SU-DHL-6 (cell line): Measurements from ENCODE around the gene MGMT.

Experiments
- H2AFZ ChIP-seq: fragments of 200-600 bp; sonication (generic); 2 replicates; pipeline ENCODE4 v1.6.1; 2014; ENCODE audit warnings: low read depth, mild to moderate bottlenecking, moderate library complexity, mixed read lengths, antibody characterized with exemption, low read length; ENCODE audit not compliant: severe bottlenecking
- H3F3A ChIP-seq: fragments of 200-600 bp; shearing (Covaris generic); 2 replicates; pipeline ENCODE4 v1.6.0; 2016; ENCODE audit warnings: antibody characterized with exemption, mild to moderate bottlenecking; ENCODE audit not compliant: insufficient read depth
- H3K27ac ChIP-seq: fragments of 200-600 bp; sonication (generic); 2 replicates; pipeline ENCODE4 v1.5.1; 2016; ENCODE audit warnings: low read depth, mild to moderate bottlenecking, low read length, moderate library complexity, mixed read lengths
- H3K27me3 ChIP-seq: fragments of 200-600 bp; sonication (generic), shearing (Covaris generic); 2 replicates; pipeline ENCODE4 v1.6.0; 2014; ENCODE audit warnings: mild to moderate bottlenecking, low read length
- H3K36me3 ChIP-seq: fragments of 200-600 bp; sonication (generic); 2 replicates; pipeline ENCODE4 v1.6.1; 2014; ENCODE audit warnings: mild to moderate bottlenecking, low read length, mixed read lengths
- H3K4me2 ChIP-seq: fragments of 300-600, 200-600 bp; shearing (Covaris generic), sonication (generic); 2 replicates; pipeline ENCODE4 v1.6.0; 2014; ENCODE audit warnings: low read length, low read depth, mild to moderate bottlenecking; ENCODE audit not compliant: poor library complexity, severe bottlenecking
- H3K4me3 ChIP-seq: fragments of 200-600 bp; sonication (generic); 2 replicates; pipeline ENCODE4 v1.5.1; 2014; ENCODE audit warnings: antibody characterized with exemption, low read length, mild to moderate bottlenecking, mixed read lengths; ENCODE audit not compliant: insufficient read depth, poor library complexity, severe bottlenecking
- H3K79me2 ChIP-seq: fragments of 200-600 bp; sonication (generic); 2 replicates; pipeline ENCODE4 v1.6.1; 2014; ENCODE audit warnings: mild to moderate bottlenecking, low read length, moderate library complexity; ENCODE audit not compliant: insufficient read depth
- H3K9ac ChIP-seq: fragments of 200-600 bp; sonication (generic); 2 replicates; pipeline ENCODE4 v1.7.0; 2014; ENCODE audit warnings: mild to moderate bottlenecking, low read length
- H3K9me2 ChIP-seq: fragments of 200-600 bp; sonication (generic); replicated peaks from 2 replicates; pipeline ENCODE4 v1.6.1; 2014; ENCODE audit warnings: low read length; ENCODE audit not compliant: insufficient read depth
- H3K9me3 ChIP-seq: fragments of 200-600 bp; sonication (generic); 2 replicates; pipeline ENCODE4 v1.6.1; 2014; ENCODE audit warnings: low read length, mixed read lengths; ENCODE audit not compliant: insufficient read depth
- H4K20me1 ChIP-seq: fragments of 200-600 bp; sonication (generic); 2 replicates; pipeline ENCODE4 v1.6.1; 2014; ENCODE audit warnings: low read depth, mild to moderate bottlenecking, antibody characterized with exemption, low read length, moderate library complexity, mixed read lengths
- CTCF ChIP-seq: fragments of 200-600 bp; sonication (generic); IDR thresholded peaks from one replicate; pipeline ENCODE4 v1.5.1; 2017; ENCODE audit warnings: antibody characterized with exemption, mild to moderate bottlenecking, low read length, moderate library complexity; ENCODE audit not compliant: insufficient read depth, poor library complexity, severe bottlenecking
- EZH2phosphoT487 ChIP-seq: fragments of 200-600 bp; sonication (generic), shearing (Covaris generic); conservative IDR thresholded peaks from 2 replicates; pipeline ENCODE4 v1.6.1; 2018; ENCODE audit warnings: mild to moderate bottlenecking, antibody characterized with exemption, low read length, moderate library complexity, mixed read lengths

The MGMT gene

GRCh38 chr10:129491123-129491734 is 24.2 kb downstream of the MGMT start:
- Histone ChIP-seq H3K27me3 (no peaks in the 10 kb centered on the region), H3K9ac (no peak overlapping the region), H4K20me1 (no peaks in the 10 kb centered on the region), H3K9me3 (peaks cover 6% of the 10 kb centered on the region; the same call in 1 of the 2 replicates), H3K4me3 (no peak overlapping the region), H3K4me2 (no peak overlapping the region), H3K79me2 (no peaks in the 10 kb centered on the region), H3F3A (no peaks in the 10 kb centered on the region), H3K9me2 (no peaks in the 10 kb centered on the region), H2AFZ (no peak overlapping the region), H3K27ac (no peak overlapping the region), H3K36me3 (no peaks in the 10 kb centered on the region)
- TF ChIP-seq CTCF (no peak), EZH2phosphoT487 (no peak)

GRCh38 chr10:129494176-129494575 is 27.1 kb downstream of the MGMT start:
- Histone ChIP-seq H3K79me2 (no peaks in the 10 kb centered on the region), H4K20me1 (no peaks in the 10 kb centered on the region), H3K9ac (no peak overlapping the region), H3F3A (no peaks in the 10 kb centered on the region), H3K36me3 (no peaks in the 10 kb centered on the region), H3K4me3 (no peak overlapping the region), H3K9me3 (peaks cover 6% of the 10 kb centered on the region; the same call in 1 of the 2 replicates), H3K27ac (no peak overlapping the region), H3K4me2 (no peak overlapping the region), H3K27me3 (no peaks in the 10 kb centered on the region), H3K9me2 (no peaks in the 10 kb centered on the region), H2AFZ (no peak overlapping the region)
- TF ChIP-seq CTCF = no peak
- no peak for TF ChIP-seq EZH2phosphoT487

- no peak overlapping the region for H2AFZ ChIP-seq
- no peak overlapping the region for H3K9ac ChIP-seq
- no peaks in the 10 kb centered on the region for H3K79me2 ChIP-seq
- H3K36me3 ChIP-seq = no peaks in the 10 kb centered on the region
- no peaks in the 10 kb centered on the region for H3K27me3 ChIP-seq
- no peaks in the 10 kb centered on the region for H3F3A ChIP-seq
- H3K4me2 ChIP-seq = no peak overlapping the region
- peaks cover 6% of the 10 kb centered on the region; the same call in 1 of the 2 replicates for H3K9me3 ChIP-seq
- TF ChIP-seq CTCF (no peak), EZH2phosphoT487 (no peak)
- no peaks in the 10 kb centered on the region for H3K9me2 ChIP-seq
- no peaks in the 10 kb centered on the region for H4K20me1 ChIP-seq
- no peak overlapping the region for H3K27ac ChIP-seq
- no peak overlapping the region for H3K4me3 ChIP-seq
Observed at GRCh38 chr10:129494740-129495139, 27.7 kb downstream of the MGMT start.
